Measurements from ENCODE around the gene ZDHHC8.
"Not testable (repeated sequence)": the region's sequence is repeated elsewhere in the genome, so short reads cannot be mapped to it uniquely, and the experiment has no call there.

The ZDHHC8 gene

DNA sequence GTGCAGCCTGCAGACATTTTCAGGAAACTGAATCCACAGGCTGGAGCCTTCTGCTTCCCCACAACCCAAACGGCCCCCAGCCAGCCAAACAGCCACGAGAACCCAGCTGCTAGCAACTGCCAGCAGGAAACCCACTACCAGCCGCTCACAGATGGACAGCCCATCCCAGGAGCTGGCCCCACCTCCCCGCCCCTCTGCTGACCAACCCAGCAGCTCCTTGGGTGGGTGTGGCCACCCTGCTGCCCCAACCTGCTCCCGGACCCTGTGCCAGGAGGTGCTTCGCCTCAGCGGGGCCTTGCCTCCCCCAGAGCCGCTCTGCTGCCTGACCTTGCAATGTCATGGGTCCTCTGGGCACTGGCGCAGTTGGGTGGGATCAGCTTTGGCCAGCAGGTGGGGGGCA, 27.5 kb downstream of the ZDHHC8 start:
- POLR2A ChIA-PET = no interaction called here
- TF ChIP-seq, protein P1, sequence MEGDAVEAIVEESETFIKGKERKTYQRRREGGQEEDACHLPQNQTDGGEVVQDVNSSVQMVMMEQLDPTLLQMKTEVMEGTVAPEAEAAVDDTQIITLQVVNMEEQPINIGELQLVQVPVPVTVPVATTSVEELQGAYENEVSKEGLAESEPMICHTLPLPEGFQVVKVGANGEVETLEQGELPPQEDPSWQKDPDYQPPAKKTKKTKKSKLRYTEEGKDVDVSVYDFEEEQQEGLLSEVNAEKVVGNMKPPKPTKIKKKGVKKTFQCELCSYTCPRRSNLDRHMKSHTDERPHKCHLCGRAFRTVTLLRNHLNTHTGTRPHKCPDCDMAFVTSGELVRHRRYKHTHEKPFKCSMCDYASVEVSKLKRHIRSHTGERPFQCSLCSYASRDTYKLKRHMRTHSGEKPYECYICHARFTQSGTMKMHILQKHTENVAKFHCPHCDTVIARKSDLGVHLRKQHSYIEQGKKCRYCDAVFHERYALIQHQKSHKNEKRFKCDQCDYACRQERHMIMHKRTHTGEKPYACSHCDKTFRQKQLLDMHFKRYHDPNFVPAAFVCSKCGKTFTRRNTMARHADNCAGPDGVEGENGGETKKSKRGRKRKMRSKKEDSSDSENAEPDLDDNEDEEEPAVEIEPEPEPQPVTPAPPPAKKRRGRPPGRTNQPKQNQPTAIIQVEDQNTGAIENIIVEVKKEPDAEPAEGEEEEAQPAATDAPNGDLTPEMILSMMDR (IDR thresholded peaks at IDR 0.05; ENCODE audit: control extremely low read depth, extremely low read depth, low read depth, missing control alignments) = no peak
- DNase-seq (ENCODE audit: extremely low spot score) = no peak
- CTCF ChIA-PET = interaction anchor here (1.0 to 1.6 kb wide), 2 partner anchors 17 to 297 kb away, joined by 3 to 4 read pairs; no protein-coding TSS in a partner anchor

DNA sequence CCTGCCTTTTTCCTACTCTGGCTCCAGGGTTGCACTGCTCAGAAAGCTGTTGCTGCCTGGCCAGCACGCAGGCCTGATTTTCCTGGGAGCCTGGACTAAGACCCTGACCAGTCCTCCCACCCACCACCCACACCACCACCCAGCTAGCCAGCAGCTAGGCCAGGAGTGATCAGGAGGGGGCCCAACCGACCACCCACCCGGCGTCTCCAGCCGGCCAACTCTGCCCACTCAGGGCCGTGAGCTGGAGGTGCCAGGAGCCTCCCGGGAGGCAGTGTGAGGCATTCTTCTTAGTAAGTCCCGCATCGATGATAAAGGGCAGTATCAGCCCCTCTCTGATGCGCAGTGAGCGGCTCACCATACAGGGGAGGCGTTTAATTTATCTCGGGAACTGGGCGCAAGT, 27.9 kb downstream of the ZDHHC8 start:
- POLR2A ChIA-PET = interaction anchor here (1.4 kb wide), 1 partner anchor 42 kb away, joined by 4 read pairs; the partner anchor contains the start of gene TRMT2A
- CTCF ChIA-PET = interaction anchor here (0.9 to 1.6 kb wide), 4 partner anchors 16 to 297 kb away, joined by 3 to 4 read pairs (median 4); no protein-coding TSS in a partner anchor
- not testable (repeated sequence) for DNase-seq (ENCODE audit: extremely low spot score)

DNA sequence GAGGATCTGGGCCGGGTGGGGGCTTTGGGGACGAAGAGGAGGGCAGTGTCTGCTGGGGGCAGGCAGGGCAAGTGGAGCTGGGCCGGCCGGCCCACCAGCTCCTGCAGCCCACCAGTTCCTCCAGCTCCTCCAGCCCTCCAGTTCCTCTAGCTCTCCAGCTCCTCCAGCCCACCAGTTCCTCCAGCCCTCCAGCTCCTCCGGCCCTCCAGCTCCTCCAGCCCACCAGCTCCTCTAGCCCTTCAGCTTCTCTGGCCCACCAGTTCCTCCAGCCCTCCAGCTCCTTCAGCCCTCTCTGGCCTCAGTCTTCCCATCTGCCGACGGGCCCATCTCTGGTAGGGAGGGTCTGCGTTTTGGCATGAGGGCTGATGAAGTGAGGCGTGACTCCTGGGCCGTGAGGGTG, 28.4 kb downstream of the ZDHHC8 start:
- TF ChIP-seq, protein P1 (IDR thresholded peaks at IDR 0.05; ENCODE audit: control extremely low read depth, extremely low read depth, low read depth, missing control alignments) = no peak
- no peak for DNase-seq (ENCODE audit: extremely low spot score)
- CTCF ChIA-PET = interaction anchor here (0.9 to 1.6 kb wide), 4 partner anchors 16 to 297 kb away, joined by 3 to 4 read pairs (median 4); no protein-coding TSS in a partner anchor
- POLR2A ChIA-PET = interaction anchor here (1.4 kb wide), 1 partner anchor 42 kb away, joined by 4 read pairs; the partner anchor contains the start of gene TRMT2A

DNA sequence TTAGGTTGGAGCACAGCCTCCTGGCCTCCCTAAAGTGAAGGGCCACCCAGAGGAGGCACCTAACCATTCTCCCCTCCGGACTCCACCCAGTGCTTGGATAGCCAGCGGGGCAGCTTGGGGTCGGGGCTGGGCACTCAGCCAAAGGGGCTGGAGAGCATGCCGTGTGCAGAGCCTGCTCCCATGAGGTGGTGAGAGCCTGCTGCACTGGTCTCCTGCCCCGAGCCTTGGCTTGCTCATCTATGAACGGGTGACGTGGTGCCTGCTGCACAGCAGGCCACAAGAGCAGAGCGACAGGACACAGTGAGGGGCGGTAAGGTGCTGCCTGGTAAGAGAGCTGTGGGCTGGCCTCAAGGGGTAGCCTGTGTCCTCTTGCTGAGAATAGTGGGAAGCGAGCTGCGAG, 33.3 kb downstream of the ZDHHC8 start:
- CTCF ChIA-PET = interaction anchor here (1.1 kb wide), 1 partner anchor 73 kb away, joined by 4 read pairs; no protein-coding TSS in a partner anchor
- TF ChIP-seq, protein P1 (IDR thresholded peaks at IDR 0.05; ENCODE audit: control extremely low read depth, extremely low read depth, low read depth, missing control alignments) = no peak
- DNase-seq (ENCODE audit: extremely low spot score) = no peak
- POLR2A ChIA-PET = no interaction called here

DNA sequence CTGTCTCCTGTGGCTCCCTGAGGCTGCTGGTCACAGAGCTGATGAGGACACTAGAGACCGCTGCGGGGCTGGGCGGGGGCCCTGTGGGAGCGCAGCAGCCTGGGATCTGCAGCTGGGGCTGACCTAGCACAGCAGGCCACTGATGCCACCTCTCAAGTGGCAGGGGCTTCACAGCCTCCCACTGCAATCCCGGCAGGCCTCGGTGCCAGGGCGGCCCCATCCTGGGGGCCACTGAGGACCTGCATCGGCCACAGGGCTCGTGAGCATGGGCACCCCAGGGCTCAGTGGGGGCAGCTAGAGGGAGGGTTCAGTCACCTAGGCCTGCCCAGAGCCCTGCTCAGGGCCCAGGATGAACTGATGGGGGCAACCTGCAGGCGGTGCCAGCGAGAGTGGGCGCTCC, 33.8 kb downstream of the ZDHHC8 start:
- TF ChIP-seq, protein P1 (IDR thresholded peaks at IDR 0.05; ENCODE audit: control extremely low read depth, extremely low read depth, low read depth, missing control alignments) = no peak
- no peak for DNase-seq (ENCODE audit: extremely low spot score)
- ChIA-PET CTCF (interaction anchor here (1.1 kb wide), 1 partner anchor 73 kb away, joined by 4 read pairs; no protein-coding TSS in a partner anchor), POLR2A (no interaction called here)

DNA sequence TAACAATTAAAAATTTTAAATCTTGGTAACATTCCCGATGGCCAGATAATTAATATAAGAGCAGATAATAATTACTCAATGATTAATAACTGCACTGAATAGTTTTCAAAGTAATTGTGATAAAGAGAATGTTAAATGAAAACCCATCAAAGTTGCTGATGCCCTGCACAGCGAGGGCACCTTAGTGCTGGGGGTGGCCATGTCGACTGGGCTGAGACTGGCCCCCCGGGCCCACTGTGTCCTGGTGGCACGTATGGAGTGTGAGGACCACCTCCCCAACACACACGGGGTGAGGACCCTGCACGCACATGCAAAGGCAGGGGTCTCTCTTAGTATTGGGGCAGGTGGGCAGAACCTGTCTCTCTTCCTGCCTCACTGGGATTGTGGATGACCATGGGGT, 34.3 kb downstream of the ZDHHC8 start:
- CTCF ChIA-PET = no interaction called here
- POLR2A ChIA-PET = no interaction called here

DNA sequence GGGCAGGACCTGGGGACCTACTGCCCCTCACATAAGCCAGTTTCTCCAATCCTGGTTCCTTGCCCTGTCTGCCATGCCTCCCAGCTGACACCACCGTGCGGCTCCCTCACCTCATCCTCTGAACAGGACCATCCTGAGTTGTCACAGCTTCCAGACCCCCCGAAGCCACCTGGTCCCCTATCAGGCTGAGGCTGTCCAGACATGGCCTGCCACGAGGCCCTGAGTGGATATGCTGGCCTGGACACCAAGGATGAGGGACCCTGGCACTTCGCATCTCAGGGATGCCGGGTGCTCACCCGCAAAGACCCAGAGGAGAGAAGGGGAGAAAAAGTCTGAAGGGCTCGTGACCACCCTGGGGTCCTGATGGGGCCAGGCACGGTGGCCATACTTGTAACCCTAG, 35.1 kb downstream of the ZDHHC8 start:
- ChIA-PET POLR2A (no interaction called here), CTCF (no interaction called here)
- DNase-seq (ENCODE audit: extremely low spot score) = no peak
- TF ChIP-seq, protein P1 (IDR thresholded peaks at IDR 0.05; ENCODE audit: control extremely low read depth, extremely low read depth, low read depth, missing control alignments) = no peak

More for the DNA sequence above, 34.3 kb downstream of the ZDHHC8 start:
- no peak for DNase-seq (ENCODE audit: extremely low spot score)
- TF ChIP-seq, protein P1 (IDR thresholded peaks at IDR 0.05; ENCODE audit: control extremely low read depth, extremely low read depth, low read depth, missing control alignments) = no peak
